PC-9 (cell line): Measurements from ENCODE around the gene H6PD. TPM values are rescaled to one million over a fixed set of nuclear protein-coding genes. Genes with fewer than 3 reads are reported as not detected.

ENCODE experiments used
- BruUV-seq: library from RNA; stranded (reverse); fragments of 400-500 nt; replicated peaks from 2 replicates; lab custom pipeline; 2021; lab: Mats Ljungman, UMichigan
- CTCF ChIA-PET: fragments of 300-600 bp; sonication (Branson Sonifier 250); formaldehyde crosslinking; loops from one replicate; lab custom pipeline; 2022; ENCODE audit warnings: antibody characterized with exemption; lab: Charles Lee
- POLR2A ChIA-PET: fragments of 300-600 bp; sonication (Branson Sonifier 250); formaldehyde crosslinking; loops from one replicate; lab custom pipeline; 2022; ENCODE audit warnings: antibody characterized with exemption; ENCODE audit not compliant: unreplicated experiment; lab: Charles Lee
- DNase-seq, 2 experiments: peaks; one replicate each; pipeline versions ENCODE4 v3.0.0 to v3.0.0-alpha.2; 2015 to 2022; ENCODE audit warnings: mixed read lengths in 1 of 2
- H2AFZ ChIP-seq: fragments of 200-600 bp; sonication (generic); 2 replicates; pipeline ENCODE4 v1.8.1; 2017; ENCODE audit warnings: antibody characterized with exemption
- H3F3A ChIP-seq: fragments of 200-600 bp; sonication (generic); 2 replicates; pipeline ENCODE4 v1.8.1; 2017; ENCODE audit warnings: antibody characterized with exemption, mild to moderate bottlenecking, low read depth; ENCODE audit not compliant: insufficient read depth
- H3K27ac ChIP-seq: fragments of 200-600 bp; sonication (generic); 2 replicates; pipeline ENCODE4 v1.6.1; 2016; ENCODE audit warnings: mixed run types
- H3K27me3 ChIP-seq: fragments of 200-600 bp; sonication (generic); 2 replicates; pipeline ENCODE4 v1.6.1; 2016; ENCODE audit warnings: low read depth, mixed run types; ENCODE audit not compliant: insufficient read depth
- H3K36me3 ChIP-seq: fragments of 200-600 bp; sonication (generic); 2 replicates; pipeline ENCODE4 v1.6.1; 2016; ENCODE audit warnings: low read depth, mixed run types
- H3K4me1 ChIP-seq: fragments of 200-600 bp; sonication (generic); replicated peaks from 2 replicates; pipeline ENCODE4 v1.6.1; 2016; ENCODE audit warnings: mixed run types; ENCODE audit not compliant: insufficient read depth
- H3K4me2 ChIP-seq: fragments of 200-600 bp; sonication (generic); 2 replicates; pipeline ENCODE4 v1.6.1; 2017; ENCODE audit warnings: mixed run types
- H3K4me3 ChIP-seq: fragments of 200-600 bp; sonication (generic); 2 replicates; pipeline ENCODE4 v1.6.1; 2016; ENCODE audit warnings: mixed run types
- H3K79me2 ChIP-seq: fragments of 200-600 bp; sonication (generic); 2 replicates; pipeline ENCODE4 v1.6.1; 2017; ENCODE audit warnings: low read depth, mixed run types
- H3K9me2 ChIP-seq: fragments of 200-600 bp; sonication (generic); 2 replicates; pipeline ENCODE4 v1.8.1; 2017; ENCODE audit warnings: mild to moderate bottlenecking; ENCODE audit not compliant: insufficient read depth
- H3K9me3 ChIP-seq: fragments of 200-600 bp; sonication (generic); 2 replicates; pipeline ENCODE4 v1.8.1; 2016; ENCODE audit warnings: low read depth; ENCODE audit not compliant: insufficient read depth
- H4K20me1 ChIP-seq: fragments of 200-600 bp; sonication (generic); 2 replicates; pipeline ENCODE4 v1.8.1; 2017; ENCODE audit not compliant: insufficient read depth
- CTCF ChIP-seq: fragments of 200-600 bp; sonication (generic); conservative IDR thresholded peaks from 2 replicates; pipeline ENCODE4 v1.6.1; 2017; ENCODE audit warnings: mixed run types, antibody characterized with exemption, mild to moderate bottlenecking, moderate library complexity
- EZH2 ChIP-seq: fragments of 200-600 bp; sonication (generic); IDR thresholded peaks from 2 replicates; pipeline ENCODE4 v1.8.0; 2017; ENCODE audit warnings: antibody characterized with exemption, low read depth
- intact Hi-C: fragments of 100-400 bp; cut with micrococcal nuclease; formaldehyde crosslinking; loops from one replicate; pipeline ENCODE4 v1.10.0; 2022; ENCODE audit not compliant: unreplicated experiment
- total RNA-seq: library from RNA; stranded (reverse); gene quantifications from 2 replicates; pipeline ENCODE4 v1.2.3, GENCODE V29; 2021

Gene H6PD
- total RNA-seq, 1 experiment from 2014 or later: 31.1 TPM

GRCh38 chr1:9280015-9280860 is 45.7 kb downstream of the H6PD start:
- intact Hi-C loops: no loop called here
- peak; percentile 55 to 82 for DNase-seq
- no peak for TF ChIP-seq EZH2
- no peak for TF ChIP-seq CTCF
- H3F3A ChIP-seq: no peaks in the 10 kb centered on the region; the same call in 1 of the 2 replicates
- H3K9me2 ChIP-seq: no peaks in the 10 kb centered on the region
- ChIA-PET CTCF (interaction anchor here (0.6 to 0.9 kb wide), 2 partner anchors 8 to 130 kb away, joined by 3 to 5 read pairs; no protein-coding TSS in a partner anchor), POLR2A (interaction anchor here (0.6 kb wide), 2 partner anchors 47 to 133 kb away, joined by 3 to 25 read pairs; no protein-coding TSS in a partner anchor)
- no peaks in the 10 kb centered on the region for H3K79me2 ChIP-seq
- no peaks in the 10 kb centered on the region for H4K20me1 ChIP-seq
- no TSS peak for BruUV-seq
- H3K36me3 ChIP-seq: no peaks in the 10 kb centered on the region
- no peak overlapping the region for H3K4me3 ChIP-seq
- H2AFZ ChIP-seq: no peak overlapping the region
- H3K9me3 ChIP-seq: no peaks in the 10 kb centered on the region
- no peaks in the 10 kb centered on the region for H3K27me3 ChIP-seq
- no peak overlapping the region for H3K27ac ChIP-seq
- H3K4me1 ChIP-seq: peaks cover 28% of the 10 kb centered on the region
- peak overlapping the region; percentile 71 for H3K4me2 ChIP-seq

GRCh38 chr1:9281071-9281827 is 46.7 kb downstream of the H6PD start:
- Histone ChIP-seq H3K9me2 (no peaks in the 10 kb centered on the region), H3F3A (no peaks in the 10 kb centered on the region), H3K4me1 (peaks cover 18% of the 10 kb centered on the region), H3K27me3 (no peaks in the 10 kb centered on the region), H3K36me3 (no peaks in the 10 kb centered on the region), H2AFZ (no peak overlapping the region), H3K4me2 (peak overlapping the region; percentile 71; the same call in 1 of the 2 replicates), H3K79me2 (no peaks in the 10 kb centered on the region), H4K20me1 (no peaks in the 10 kb centered on the region), H3K27ac (no peak overlapping the region), H3K9me3 (no peaks in the 10 kb centered on the region), H3K4me3 (no peak overlapping the region)
- TF ChIP-seq EZH2 (no peak), CTCF (no peak)
- intact Hi-C loops: no loop called here
- no TSS peak for BruUV-seq
- CTCF ChIA-PET: no interaction called here
- POLR2A ChIA-PET: interaction anchor here (0.5 kb wide), 1 partner anchor 153 kb away, joined by 3 read pairs; no protein-coding TSS in a partner anchor
- no peak for DNase-seq

GRCh38 chr1:9281908-9282695 is 47.5 kb downstream of the H6PD start:
- no peak overlapping the region for H3K4me3 ChIP-seq
- H2AFZ ChIP-seq: no peak overlapping the region
- H4K20me1 ChIP-seq: no peaks in the 10 kb centered on the region
- no peaks in the 10 kb centered on the region for H3K9me2 ChIP-seq
- no peak overlapping the region for H3K27ac ChIP-seq
- ChIA-PET POLR2A (interaction anchor here (0.6 kb wide), 1 partner anchor 37 kb away, joined by 4 read pairs; no protein-coding TSS in a partner anchor), CTCF (no interaction called here)
- no peaks in the 10 kb centered on the region for H3K79me2 ChIP-seq
- peaks cover 16% of the 10 kb centered on the region for H3K4me1 ChIP-seq
- DNase-seq: no peak
- no peak overlapping the region for H3K4me2 ChIP-seq
- no peaks in the 10 kb centered on the region for H3K27me3 ChIP-seq
- TF ChIP-seq EZH2 (no peak), CTCF (no peak)
- H3K36me3 ChIP-seq: no peaks in the 10 kb centered on the region
- intact Hi-C loops: no loop called here
- no peaks in the 10 kb centered on the region for H3K9me3 ChIP-seq
- BruUV-seq: no TSS peak
- H3F3A ChIP-seq: no peaks in the 10 kb centered on the region
